Gastrocnemius medialis (tissue), 4 donors: ENCODE results near the gene WFDC1. TPM values are rescaled to one million over a fixed set of nuclear protein-coding genes. Genes with fewer than 3 reads are reported as not detected.

Experiments used
- ATAC-seq, 2 donors: fragments of 150-250 bp; one replicate each; pipeline ENCODE4 v1.9.1; 2016
- DNase-seq, 2 donors: peaks; one replicate each; pipeline ENCODE4 v3.0.0-alpha.2; 2019
- H3K27ac ChIP-seq, 4 donors: fragments of 200-600 bp; sonication (generic); 1 replicate in 1 of 4; 2 replicates in 3 of 4; pipeline ENCODE4 v1.5.1; 2016 to 2018; ENCODE audit warnings: mild to moderate bottlenecking in 2 of 4, moderate library complexity in 1 of 4
- H3K27me3 ChIP-seq, 3 donors: fragments of 200-600 bp; sonication (generic) in 2 of 3; 1 replicate in 1 of 3; 2 replicates in 2 of 3; pipeline versions ENCODE4 v1.5.1 to v1.6.0; 2016 to 2019; ENCODE audit warnings: mild to moderate bottlenecking in 1 of 3, moderate library complexity in 1 of 3
- H3K36me3 ChIP-seq, 2 donors: fragments of 200-600 bp; sonication (generic) in 1 of 2; one replicate each; pipeline ENCODE4 v1.5.1; 2017 to 2018
- H3K4me1 ChIP-seq, 2 donors: fragments of 200-600 bp; sonication (generic) in 1 of 2; one replicate each; pipeline ENCODE4 v1.5.1; 2016 to 2017; ENCODE audit warnings: mild to moderate bottlenecking in 2 of 2
- H3K4me3 ChIP-seq, 4 donors: fragments of 200-600 bp; sonication (generic) in 3 of 4; 1 replicate in 1 of 4; 2 replicates in 3 of 4; pipeline ENCODE4 v1.5.1; 2016 to 2019; ENCODE audit warnings: mild to moderate bottlenecking in 2 of 4
- H3K9me3 ChIP-seq, 3 donors: fragments of 200-600 bp; sonication (generic) in 2 of 3; 1 replicate in 1 of 3; 2 replicates in 2 of 3; pipeline ENCODE4 v1.5.1; 2016 to 2019
- POLR2A ChIP-seq, 2 donors: fragments of 450-650 bp; IDR thresholded peaks; one replicate each; pipeline ENCODE4 v1.6.1; 2017; ENCODE audit warnings: antibody characterized with exemption in 2 of 2, mild to moderate bottlenecking in 2 of 2, moderate library complexity in 2 of 2
- in situ Hi-C, 4 donors: fragments of 200-750 bp; cut with MboI; loops; one replicate each; pipeline versions ENCODE4 v1.15.0 to v1.8.0; 2017; ENCODE audit warnings: low sequenced_read_pairs in 4 of 4
- intact Hi-C: fragments of 100-400 bp; cut with DNase I; formaldehyde crosslinking; loops from one replicate; pipeline ENCODE4 v1.15.1; 2023; ENCODE audit warnings: low total_unique reads
- total RNA-seq, 4 donors: library from RNA; depleted of rRNA; stranded (reverse); fragments of >200 nt; gene quantifications; one replicate each; pipeline versions ENCODE4 v1.1.0 to v1.2.3, GENCODE V29; 2016
- TF ChIP-seq, protein P1 (sequence below), 5 experiments: fragments of 450-650 bp in 3 of 5; fragments of 200-600 bp in 2 of 5; sonication (generic) in 2 of 5; IDR thresholded peaks in 4 of 5; conservative IDR thresholded peaks in 1 of 5; 1 replicate in 4 of 5; 2 replicates in 1 of 5; pipeline ENCODE4 v1.5.1; 2016 to 2019; ENCODE audit warnings: antibody characterized with exemption in 5 of 5, mild to moderate bottlenecking in 3 of 5, moderate library complexity in 3 of 5

The WFDC1 gene
- total RNA-seq, 4 donors from 2014 or later: 0.40 to 0.68 (median 0.49) TPM; not detected in 1

GRCh38 chr16:84319146-84319760 lies 24.6 kb downstream of the WFDC1 start:
- Histone ChIP-seq H3K36me3 (no peaks in the 10 kb centered on the region), H3K27me3 (peaks cover 0 to 11% (median 0%) of the 10 kb centered on the region in 3 donors), H3K4me3 (no peak overlapping the region), H3K9me3 (no peaks in the 10 kb centered on the region), H3K27ac (no peak overlapping the region), H3K4me1 (no peaks in the 10 kb centered on the region)
- intact Hi-C loops: no loop called here
- in situ Hi-C loops: loop anchor here in 1 of 4 donors (25.0 kb wide), 1 partner anchor 93 kb away; no protein-coding TSS in a partner anchor
- ATAC-seq: no peak
- no peak for DNase-seq
- TF ChIP-seq POLR2A (IDR thresholded peaks at IDR 0.05): no peak
- TF ChIP-seq, protein P1, sequence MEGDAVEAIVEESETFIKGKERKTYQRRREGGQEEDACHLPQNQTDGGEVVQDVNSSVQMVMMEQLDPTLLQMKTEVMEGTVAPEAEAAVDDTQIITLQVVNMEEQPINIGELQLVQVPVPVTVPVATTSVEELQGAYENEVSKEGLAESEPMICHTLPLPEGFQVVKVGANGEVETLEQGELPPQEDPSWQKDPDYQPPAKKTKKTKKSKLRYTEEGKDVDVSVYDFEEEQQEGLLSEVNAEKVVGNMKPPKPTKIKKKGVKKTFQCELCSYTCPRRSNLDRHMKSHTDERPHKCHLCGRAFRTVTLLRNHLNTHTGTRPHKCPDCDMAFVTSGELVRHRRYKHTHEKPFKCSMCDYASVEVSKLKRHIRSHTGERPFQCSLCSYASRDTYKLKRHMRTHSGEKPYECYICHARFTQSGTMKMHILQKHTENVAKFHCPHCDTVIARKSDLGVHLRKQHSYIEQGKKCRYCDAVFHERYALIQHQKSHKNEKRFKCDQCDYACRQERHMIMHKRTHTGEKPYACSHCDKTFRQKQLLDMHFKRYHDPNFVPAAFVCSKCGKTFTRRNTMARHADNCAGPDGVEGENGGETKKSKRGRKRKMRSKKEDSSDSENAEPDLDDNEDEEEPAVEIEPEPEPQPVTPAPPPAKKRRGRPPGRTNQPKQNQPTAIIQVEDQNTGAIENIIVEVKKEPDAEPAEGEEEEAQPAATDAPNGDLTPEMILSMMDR (IDR thresholded peaks at IDR 0.05 in 4 of 5, conservative IDR thresholded peaks at IDR 0.05 in 1 of 5): no peak

GRCh38 chr16:84320511-84320910 lies 25.8 kb downstream of the WFDC1 start:
- intact Hi-C loops: no loop called here
- no peak for DNase-seq
- H3K4me3 ChIP-seq: no peak overlapping the region
- H3K36me3 ChIP-seq: no peaks in the 10 kb centered on the region
- TF ChIP-seq, protein P1 (IDR thresholded peaks at IDR 0.05 in 4 of 5, conservative IDR thresholded peaks at IDR 0.05 in 1 of 5): no peak
- no peak for TF ChIP-seq POLR2A (IDR thresholded peaks at IDR 0.05)
- in situ Hi-C loops: loop anchor here in 1 of 4 donors (25.0 kb wide), 1 partner anchor 92 kb away; no protein-coding TSS in a partner anchor
- peaks cover 0 to 11% (median 0%) of the 10 kb centered on the region in 3 donors for H3K27me3 ChIP-seq
- no peaks in the 10 kb centered on the region for H3K9me3 ChIP-seq
- no peaks in the 10 kb centered on the region for H3K4me1 ChIP-seq
- no peak for ATAC-seq
- H3K27ac ChIP-seq: no peak overlapping the region

- no peak for ATAC-seq
- intact Hi-C loops (no loop called here), in situ Hi-C loops (loop anchor here in 1 of 4 donors (25.0 kb wide), 1 partner anchor 90 kb away; no protein-coding TSS in a partner anchor)
- Histone ChIP-seq H3K4me3 (no peak overlapping the region), H3K27me3 (peaks cover 0 to 11% (median 0%) of the 10 kb centered on the region in 3 donors), H3K36me3 (no peaks in the 10 kb centered on the region), H3K4me1 (no peaks in the 10 kb centered on the region), H3K9me3 (no peaks in the 10 kb centered on the region), H3K27ac (no peak overlapping the region)
- TF ChIP-seq POLR2A (IDR thresholded peaks at IDR 0.05): no peak
- TF ChIP-seq, protein P1 (IDR thresholded peaks at IDR 0.05 in 4 of 5, conservative IDR thresholded peaks at IDR 0.05 in 1 of 5): no peak
- no peak for DNase-seq
Observed at GRCh38 chr16:84321932-84322331, 27.3 kb downstream of the WFDC1 start.

DNA sequence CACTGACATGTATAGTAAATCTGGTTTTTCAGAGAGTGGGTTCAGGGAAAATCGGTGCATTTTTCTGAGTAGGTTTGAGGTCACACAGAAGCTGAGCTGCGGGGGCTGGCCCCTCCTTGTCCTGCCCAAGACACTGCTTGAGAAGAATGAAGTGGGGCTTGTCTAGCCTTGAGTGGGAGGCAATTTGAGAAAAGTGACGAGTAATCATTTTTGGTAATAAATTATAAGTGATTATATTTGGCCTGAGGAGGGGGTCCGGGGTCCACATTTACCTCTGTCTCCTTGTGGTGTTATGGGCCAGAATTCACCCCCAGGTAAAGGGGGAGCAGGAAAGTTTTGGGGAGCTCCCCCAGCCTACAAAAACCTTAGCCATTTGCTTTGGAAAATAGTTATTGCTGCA lies 28.1 kb downstream of the WFDC1 start:
- in situ Hi-C loops: loop anchor here in 1 of 4 donors (25.0 kb wide), 1 partner anchor 90 kb away; no protein-coding TSS in a partner anchor

More for the DNA sequence above, 28.1 kb downstream of the WFDC1 start:
- Histone ChIP-seq H3K4me1 (no peaks in the 10 kb centered on the region), H3K4me3 (no peak overlapping the region), H3K36me3 (no peaks in the 10 kb centered on the region), H3K9me3 (no peaks in the 10 kb centered on the region), H3K27ac (no peak overlapping the region), H3K27me3 (peaks cover 0 to 9% (median 3%) of the 10 kb centered on the region in 3 donors)
- no peak for DNase-seq
- TF ChIP-seq, protein P1 (IDR thresholded peaks at IDR 0.05 in 4 of 5, conservative IDR thresholded peaks at IDR 0.05 in 1 of 5): no peak
- no peak for TF ChIP-seq POLR2A (IDR thresholded peaks at IDR 0.05)
- no peak for ATAC-seq
- intact Hi-C loops: no loop called here
